H1 (cell line): ENCODE measurements around the gene SMIM41. TPM values are rescaled to one million over a fixed set of nuclear protein-coding genes. Genes with fewer than 3 reads are reported as not detected.

ENCODE experiments used
- CTCF ChIA-PET: fragments of 300-600 bp; sonication (Branson Sonifier 250); formaldehyde crosslinking; loops from one replicate; lab custom pipeline; 2021; ENCODE audit not compliant: partially characterized antibody; lab: Charles Lee
- POLR2A ChIA-PET: fragments of 300-600 bp; sonication (Branson Sonifier 250); formaldehyde crosslinking; loops from one replicate; lab custom pipeline; 2021; ENCODE audit warnings: inconsistent platforms; ENCODE audit not compliant: partially characterized antibody; lab: Charles Lee
- DNase-seq, 2 experiments: peaks; one replicate each; pipeline versions ENCODE4 v3.0.0 to v3.0.0-alpha.2; 2010 to 2022; ENCODE audit warnings: low spot score in 2 of 2, low read depth in 1 of 2, mixed read lengths in 1 of 2
- FAIRE-seq: peaks from 2 replicates; lab custom pipeline; 2011; peaks lifted over from hg19 to GRCh38; lab: Jason Lieb, UNC
- H2AFZ ChIP-seq: 2 replicates; pipeline ENCODE4 v1.8.1; 2012; ENCODE audit warnings: low read length, inconsistent platforms
- H2AK5ac ChIP-seq: 2 replicates; pipeline ENCODE4 v1.6.1; 2013; ENCODE audit warnings: low read depth, low read length
- H2BK120ac ChIP-seq: replicated peaks from 2 replicates; pipeline ENCODE3; 2013; ENCODE audit warnings: low read depth, low read length, inconsistent platforms
- H2BK12ac ChIP-seq: 2 replicates; pipeline ENCODE4 v1.6.1; 2013; ENCODE audit warnings: low read depth, low read length
- H2BK15ac ChIP-seq: 2 replicates; pipeline ENCODE4 v1.6.1; 2013; ENCODE audit warnings: low read length
- H2BK20ac ChIP-seq: 2 replicates; pipeline ENCODE4 v1.6.1; 2013; ENCODE audit warnings: low read length
- H2BK5ac ChIP-seq: 2 replicates; pipeline ENCODE4 v1.6.1; 2013; ENCODE audit warnings: low read depth, low read length
- H3K14ac ChIP-seq: 2 replicates; pipeline ENCODE4 v1.6.1; 2013; ENCODE audit warnings: inconsistent platforms; ENCODE audit not compliant: insufficient read length
- H3K18ac ChIP-seq: 2 replicates; pipeline ENCODE4 v1.6.1; 2013; ENCODE audit warnings: low read length; ENCODE audit errors: extremely low read depth
- H3K23ac ChIP-seq: 2 replicates; pipeline ENCODE4 v1.6.1; 2013; ENCODE audit warnings: inconsistent platforms; ENCODE audit not compliant: insufficient read length
- H3K23me2 ChIP-seq: 2 replicates; pipeline ENCODE4 v1.6.1; 2013; ENCODE audit warnings: low read depth, low read length
- H3K27ac ChIP-seq: 2 replicates; pipeline ENCODE4 v1.6.1; 2011; ENCODE audit warnings: low read depth, low read length, inconsistent platforms
- H3K27me3 ChIP-seq, 4 experiments: replicated peaks in 1 of 4; 1 replicate in 1 of 4; 2 replicates in 3 of 4; pipeline versions ENCODE4 v1.6.1 to v1.8.1; 2011 to 2013; ENCODE audit warnings: low read length in 3 of 4, mild to moderate bottlenecking in 3 of 4, inconsistent platforms in 2 of 4, mixed read lengths in 2 of 4, moderate library complexity in 1 of 4; ENCODE audit not compliant: control insufficient read depth in 3 of 4, insufficient read depth in 3 of 4; ENCODE audit errors: extremely low read depth in 1 of 4
- H3K36me3 ChIP-seq, 4 experiments: 2 replicates each; pipeline versions ENCODE4 v1.6.1 to v1.8.1; 2011 to 2013; ENCODE audit warnings: mild to moderate bottlenecking in 4 of 4, low read length in 3 of 4, moderate library complexity in 2 of 4, control low read depth in 1 of 4, inconsistent platforms in 1 of 4; ENCODE audit not compliant: insufficient read depth in 4 of 4, control insufficient read depth in 2 of 4
- H3K4ac ChIP-seq: replicated peaks from 2 replicates; pipeline ENCODE3; 2013; ENCODE audit warnings: low read length, low read depth, mixed read lengths, inconsistent platforms; ENCODE audit not compliant: insufficient read length
- H3K4me1 ChIP-seq, 4 experiments: replicated peaks in 1 of 4; 1 replicate in 1 of 4; 2 replicates in 3 of 4; pipeline versions ENCODE4 v1.6.1 to v1.8.1; 2011 to 2013; ENCODE audit warnings: low read length in 3 of 4, inconsistent platforms in 2 of 4, mixed read lengths in 1 of 4; ENCODE audit not compliant: insufficient read depth in 4 of 4, control insufficient read depth in 3 of 4
- H3K4me2 ChIP-seq, 2 experiments: 2 replicates each; pipeline versions ENCODE4 v1.6.1 to v1.8.1; 2011 to 2013; ENCODE audit warnings: low read depth in 2 of 2, low read length in 2 of 2, control low read depth in 1 of 2, inconsistent platforms in 1 of 2, mild to moderate bottlenecking in 1 of 2; ENCODE audit not compliant: insufficient read depth in 1 of 2
- H3K4me3 ChIP-seq, 4 experiments: fragments of 200-600, 300-600 bp in 1 of 4; sonication (generic), shearing (Covaris generic), sonication (Bioruptor Twin) in 1 of 4; 2 replicates each; pipeline versions ENCODE4 v1.5.1 to v1.8.1; 2011 to 2016; ENCODE audit warnings: low read length in 4 of 4, low read depth in 3 of 4, control low read depth in 2 of 4, inconsistent platforms in 2 of 4, mild to moderate bottlenecking in 2 of 4, mixed read lengths in 1 of 4, moderate library complexity in 1 of 4; ENCODE audit not compliant: insufficient read depth in 2 of 4; ENCODE audit errors: extremely low read depth in 1 of 4
- H3K56ac ChIP-seq: replicated peaks from 2 replicates; pipeline ENCODE3; 2013; ENCODE audit warnings: low read depth, mild to moderate bottlenecking, mixed read lengths, low read length, inconsistent platforms; ENCODE audit not compliant: insufficient read length
- H3K79me1 ChIP-seq: 2 replicates; pipeline ENCODE4 v1.6.1; 2013; ENCODE audit warnings: low read depth, low read length, control low read depth
- H3K79me2 ChIP-seq, 2 experiments: 2 replicates each; pipeline versions ENCODE4 v1.6.1 to v1.8.1; 2012 to 2013; ENCODE audit warnings: low read length in 2 of 2, mild to moderate bottlenecking in 2 of 2, inconsistent platforms in 1 of 2; ENCODE audit not compliant: insufficient read depth in 2 of 2, control insufficient read depth in 1 of 2
- H3K9ac ChIP-seq, 4 experiments: replicated peaks in 1 of 4; 1 replicate in 1 of 4; 2 replicates in 3 of 4; pipeline versions ENCODE4 v1.6.1 to v1.8.1; 2011 to 2013; ENCODE audit warnings: low read depth in 3 of 4, low read length in 3 of 4, control low read depth in 2 of 4, mild to moderate bottlenecking in 2 of 4, moderate library complexity in 2 of 4, inconsistent platforms in 1 of 4; ENCODE audit errors: extremely low read depth in 1 of 4
- H3K9me3 ChIP-seq, 2 experiments: 2 replicates each; pipeline versions ENCODE4 v1.6.1 to v1.8.1; 2012 to 2013; ENCODE audit warnings: mild to moderate bottlenecking in 2 of 2, moderate library complexity in 2 of 2, control low read depth in 1 of 2, inconsistent platforms in 1 of 2, low read depth in 1 of 2, low read length in 1 of 2, mixed read lengths in 1 of 2; ENCODE audit not compliant: insufficient read depth in 2 of 2
- H4K20me1 ChIP-seq, 2 experiments: replicated peaks in 1 of 2; 2 replicates each; pipeline versions ENCODE3 to v1.8.1; 2011 to 2013; ENCODE audit warnings: inconsistent platforms in 2 of 2, low read length in 2 of 2, mild to moderate bottlenecking in 1 of 2; ENCODE audit not compliant: insufficient read depth in 2 of 2, control insufficient read depth in 1 of 2
- H4K5ac ChIP-seq: 2 replicates; pipeline ENCODE4 v1.6.1; 2013; ENCODE audit warnings: low read length, low read depth, mixed read lengths, inconsistent platforms; ENCODE audit not compliant: insufficient read length
- H4K8ac ChIP-seq: 2 replicates; pipeline ENCODE4 v1.8.0; 2013; ENCODE audit warnings: mild to moderate bottlenecking, moderate library complexity, low read length, inconsistent platforms; ENCODE audit not compliant: insufficient read depth; ENCODE audit errors: extremely low read depth
- H4K91ac ChIP-seq: replicated peaks from 2 replicates; pipeline ENCODE3; 2013; ENCODE audit warnings: low read length, mixed read lengths, inconsistent platforms; ENCODE audit not compliant: insufficient read length
- ZNF274 ChIP-seq: IDR thresholded peaks from 2 replicates; pipeline ENCODE4 v1.7.0; 2012; ENCODE audit warnings: low read length, borderline replicate concordance; ENCODE audit errors: extremely low read depth
- WGBS, 2 experiments: shearing (Covaris generic) in 1 of 2; methylation state at CpG; one replicate each; pipeline versions ENCODE4 v1.1.6 to v1.1.7; 2013 to 2015; ENCODE audit warnings: low lambda C conversion rate in 2 of 2, mixed read lengths in 2 of 2, inconsistent platforms in 1 of 2, low coverage in 1 of 2, missing lambda C conversion rate in 1 of 2; ENCODE audit not compliant: insufficient replicate concordance in 2 of 2, insufficient coverage in 1 of 2, insufficient read length in 1 of 2; ENCODE audit errors: extremely low coverage in 1 of 2, missing lambda C conversion rate in 1 of 2; 5-methylcytosine and 5-hydroxymethylcytosine counted together
- polyA plus RNA-seq, 7 experiments: library from polyadenylated mRNA; depleted of rRNA in 3 of 7; stranded (reverse) in 5 of 7; unstranded in 2 of 7; fragments of >200 nt in 5 of 7; fragments of 200-250 nt in 2 of 7; gene quantifications; 1 replicate in 5 of 7; 2 replicates in 1 of 7; 4 replicates in 1 of 7; pipeline versions ENCODE4 v1.2.1 to v1.2.3, GENCODE V29; 2011 to 2013; ENCODE audit warnings: missing spikeins in 2 of 7, mixed read lengths in 2 of 7
- total RNA-seq: library from RNA; stranded (reverse); fragmentation: NEBNext Ultra II Directional; extraction: Animal tissue kit (Norgen Biotek cat#: 25700); gene quantifications from 2 replicates; pipeline ENCODE4 v1.2.1, GENCODE V29; 2021

Gene SMIM41
- total and polyA plus RNA-seq, 2 of the 8 experiments (the other 6 are each of a cell fraction or from before 2014, with no cell fraction given), result 0.28 to 0.98 TPM

DNA sequence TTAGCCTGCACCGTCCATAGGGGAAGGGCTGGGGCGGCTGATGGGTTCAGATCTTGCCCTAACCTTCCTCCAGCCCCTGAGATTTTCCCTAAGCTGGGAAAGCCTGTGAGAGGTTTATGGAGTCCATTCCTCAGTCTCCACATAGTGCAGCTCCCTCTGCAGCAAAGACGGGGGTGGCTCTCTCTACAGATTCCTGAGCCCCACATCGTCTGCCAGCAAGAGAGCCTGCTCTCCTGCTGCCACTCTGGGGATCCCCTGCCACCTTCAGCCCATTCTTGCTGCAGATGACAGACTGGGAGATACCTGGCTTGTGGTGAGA is 3.1 kb downstream of the SMIM41 start:
- no peak overlapping the region for H2AFZ ChIP-seq
- H3K36me3 ChIP-seq, result peaks cover 0 to 3% (median under 1%) of the 10 kb centered on the region in 4 experiments; a peak in 3 of 8 replicates
- no peaks in the 10 kb centered on the region for H3K79me2 ChIP-seq
- 79% methylated on average over 4 of the region's 4 CpGs; no CpG with 5 or more reads in 1 of the 2 experiments for WGBS, 2 experiments
- peak overlapping the region; percentile 0 for H4K91ac ChIP-seq
- H3K4me1 ChIP-seq, result peaks cover 5 to 37% (median 14%) of the 10 kb centered on the region in 4 experiments; a peak in 6 of 7 replicates
- H3K9ac ChIP-seq, result no peak overlapping the region
- H3K27me3 ChIP-seq, result peaks cover 0 to 14% (median 1%) of the 10 kb centered on the region in 4 experiments; a peak in 5 of 7 replicates
- H2BK5ac ChIP-seq, result peak overlapping the region; percentile 44; the same call in 1 of the 2 replicates
- POLR2A ChIA-PET, result interaction anchor here (1.5 to 7.7 kb wide), 4 partner anchors 13 to 193 kb away, joined by 3 to 82 read pairs (median 16); partner anchors contain the start of gene ATG101
- CTCF ChIA-PET, result interaction anchor here (0.8 to 34.1 kb wide), 25 partner anchors 9 to 108 kb away, joined by 3 to 1022 read pairs (median 8); partner anchors contain the start of genes ATG101 and NR4A1
- H2BK12ac ChIP-seq, result peak overlapping the region; percentile 75; the same call in 1 of the 2 replicates
- no peaks in the 10 kb centered on the region; the same call in 1 of the 2 replicates for H3K79me1 ChIP-seq
- peak overlapping the region; percentile 39; the same call in 1 of the 2 replicates for H4K8ac ChIP-seq
- no peak overlapping the region for H2AK5ac ChIP-seq
- no peak overlapping the region for H3K4me3 ChIP-seq
- DNase-seq, result no peak
- no peaks in the 10 kb centered on the region for H3K9me3 ChIP-seq
- no peak overlapping the region for H3K56ac ChIP-seq
- H3K18ac ChIP-seq, result no peak overlapping the region
- H3K27ac ChIP-seq, result no peak overlapping the region
- no peak for TF ChIP-seq ZNF274
- H4K5ac ChIP-seq, result no peak overlapping the region
- H3K4me2 ChIP-seq, result no peak overlapping the region
- H3K4ac ChIP-seq, result no peak overlapping the region
- no peak overlapping the region for H3K23ac ChIP-seq
- H3K23me2 ChIP-seq, result peaks cover 8% of the 10 kb centered on the region; the same call in 1 of the 2 replicates
- peaks cover 0 to 9% of the 10 kb centered on the region in 2 experiments for H4K20me1 ChIP-seq
- FAIRE-seq, result no peak
- no peak overlapping the region for H2BK120ac ChIP-seq
- no peak overlapping the region for H2BK20ac ChIP-seq
- H3K14ac ChIP-seq, result no peak overlapping the region
- H2BK15ac ChIP-seq, result peak overlapping the region; percentile 84; the same call in 1 of the 2 replicates
